Pulmonary artery endothelial cell (primary cell): ENCODE data around the gene DUOXA1. TPM values are rescaled to one million over a fixed set of nuclear protein-coding genes. Genes with fewer than 3 reads are reported as not detected.
"Not testable (repeated sequence)": the region's sequence is repeated elsewhere in the genome, so short reads cannot be mapped to it uniquely, and the experiment has no call there.

Experiments
- DNase-seq: peaks from one replicate; pipeline ENCODE4 v3.0.0-alpha.2; 2011; ENCODE audit warnings: low read depth, low spot score
- total RNA-seq: library from RNA; depleted of rRNA; stranded (reverse); fragments of >200 nt; gene quantifications from 2 replicates; pipeline ENCODE4 v1.2.3, GENCODE V29; 2014

Gene DUOXA1
- total RNA-seq, 1 donor from 2014 or later: not detected

DNA sequence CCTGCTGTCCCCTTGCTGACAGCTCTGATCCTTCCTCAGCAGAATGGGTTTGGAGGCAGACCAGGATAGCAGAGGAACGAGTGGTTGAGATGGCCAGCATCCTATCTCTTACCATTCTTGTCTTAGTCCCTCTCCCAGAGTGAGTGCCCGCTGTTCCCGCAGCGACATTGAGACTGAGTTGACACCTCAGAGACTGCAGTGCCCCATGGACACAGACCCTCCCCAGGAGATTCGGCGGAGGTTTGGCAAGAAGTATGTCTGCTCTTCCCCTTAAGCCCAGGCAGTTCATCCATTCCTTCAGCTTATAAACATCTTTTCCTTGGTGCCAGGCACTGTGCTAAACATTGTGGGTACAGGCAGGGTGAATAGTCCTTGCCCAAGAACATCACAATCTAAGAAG, 21.3 kb upstream of the DUOXA1 start:
- no peak for DNase-seq

DNA sequence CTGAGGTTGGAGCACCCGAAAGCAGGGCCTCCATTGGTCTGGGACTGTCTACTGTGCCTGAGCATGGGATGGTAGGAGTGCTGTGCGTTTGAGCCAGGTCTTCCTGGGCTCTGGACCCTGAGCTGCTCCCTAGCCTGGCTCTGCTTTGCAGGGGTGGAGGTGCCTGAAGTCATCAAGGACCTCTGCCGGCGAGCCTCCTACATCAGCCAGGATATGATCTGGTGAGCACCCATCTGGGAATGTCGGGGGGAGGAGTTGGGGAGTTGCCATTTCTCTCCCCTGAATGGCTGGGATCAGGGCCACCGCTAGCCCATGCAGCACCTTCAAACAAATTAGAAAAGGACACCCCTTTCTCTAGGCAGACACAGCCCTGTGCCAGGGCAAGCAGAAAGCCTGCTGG, 20.8 kb upstream of the DUOXA1 start:
- DNase-seq: no peak

GRCh38 chr15:45149060-45149459, 19.4 kb upstream of the DUOXA1 start:
- DNase-seq: no peak

DNA sequence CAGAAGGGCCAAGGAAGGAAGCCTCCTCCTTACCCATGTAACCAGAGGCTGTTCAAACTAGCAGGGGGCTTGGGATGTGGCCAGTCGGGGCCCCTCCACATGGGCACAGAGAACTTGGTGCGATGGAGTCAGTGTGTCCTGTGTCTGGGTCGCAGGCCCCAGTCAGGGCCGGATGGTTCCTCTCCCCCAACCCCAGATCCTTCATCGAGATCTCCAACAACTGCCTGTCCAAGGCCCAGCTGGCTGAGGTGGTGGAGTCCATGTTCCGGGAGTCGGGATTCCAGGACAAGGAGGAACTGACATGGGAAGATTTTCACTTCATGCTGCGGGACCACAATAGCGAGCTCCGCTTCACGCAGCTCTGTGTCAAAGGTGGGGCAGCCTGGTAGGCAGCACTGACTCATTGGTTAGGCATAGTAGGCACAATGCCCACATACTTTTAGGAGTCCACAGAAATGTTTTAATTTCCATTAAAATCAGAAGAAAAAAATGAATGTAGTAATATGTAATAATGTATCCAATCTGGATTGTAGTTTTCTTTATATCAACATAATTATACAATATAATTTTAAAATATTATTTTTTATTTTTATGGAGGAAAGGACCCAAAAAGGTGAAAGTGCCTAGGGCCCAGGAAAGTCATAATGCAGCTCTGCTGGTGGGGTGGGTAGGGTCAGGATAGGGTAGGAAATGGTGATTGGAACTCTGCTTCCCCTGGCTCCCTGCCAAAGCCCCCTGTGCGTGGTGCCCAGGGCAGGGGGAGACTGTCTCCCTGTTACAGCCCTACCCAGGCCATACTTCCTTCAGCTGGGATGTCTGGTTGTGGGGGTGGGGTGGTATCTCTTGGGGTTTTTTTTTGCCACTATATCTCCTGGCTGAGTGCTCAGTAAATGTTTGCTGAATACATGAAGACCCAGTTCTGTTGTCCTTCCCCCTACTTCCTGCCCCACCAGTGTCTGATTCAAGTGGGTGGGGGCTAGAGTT, 18.7 kb upstream of the DUOXA1 start:
- DNase-seq: no peak

DNA sequence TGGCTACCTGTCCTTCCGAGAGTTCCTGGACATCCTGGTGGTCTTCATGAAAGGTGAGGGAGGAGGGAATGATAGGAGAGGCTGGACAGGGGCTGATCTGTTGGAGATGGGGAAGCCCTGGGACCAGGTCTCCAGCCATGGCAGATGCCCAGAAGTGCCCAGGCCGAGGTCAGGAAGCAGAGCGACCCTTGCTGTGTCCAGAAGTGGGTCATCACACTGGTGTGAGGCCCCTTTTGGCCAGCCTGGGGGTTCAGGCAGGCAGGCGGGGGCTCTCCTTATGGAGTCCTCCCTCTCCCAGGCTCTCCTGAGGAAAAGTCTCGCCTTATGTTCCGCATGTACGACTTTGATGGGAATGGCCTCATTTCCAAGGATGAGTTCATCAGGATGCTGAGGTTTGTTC, 17.9 kb upstream of the DUOXA1 start:
- no peak for DNase-seq

DNA sequence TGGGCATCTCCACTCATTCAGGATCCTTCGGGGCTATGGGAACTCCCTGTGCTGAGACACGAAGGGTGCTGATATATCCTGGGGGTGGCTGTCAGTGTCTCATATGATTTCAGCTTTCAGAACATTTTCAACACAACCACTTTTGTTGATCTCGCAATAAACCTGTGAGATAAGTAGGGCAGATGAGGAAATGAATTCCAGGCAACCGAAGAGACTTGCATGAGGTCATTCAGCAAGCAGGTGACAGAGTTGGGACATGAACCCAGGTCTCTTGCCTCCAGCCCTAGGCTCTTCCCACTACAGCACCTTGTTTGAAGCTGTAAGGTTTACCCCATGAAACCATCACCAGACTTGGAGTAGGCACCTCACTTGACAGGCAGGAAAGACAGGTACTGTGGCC, 16.7 kb upstream of the DUOXA1 start:
- no peak for DNase-seq

- no peak for DNase-seq
Observed at GRCh38 chr15:45144775-45145174, 15.1 kb upstream of the DUOXA1 start.

DNA sequence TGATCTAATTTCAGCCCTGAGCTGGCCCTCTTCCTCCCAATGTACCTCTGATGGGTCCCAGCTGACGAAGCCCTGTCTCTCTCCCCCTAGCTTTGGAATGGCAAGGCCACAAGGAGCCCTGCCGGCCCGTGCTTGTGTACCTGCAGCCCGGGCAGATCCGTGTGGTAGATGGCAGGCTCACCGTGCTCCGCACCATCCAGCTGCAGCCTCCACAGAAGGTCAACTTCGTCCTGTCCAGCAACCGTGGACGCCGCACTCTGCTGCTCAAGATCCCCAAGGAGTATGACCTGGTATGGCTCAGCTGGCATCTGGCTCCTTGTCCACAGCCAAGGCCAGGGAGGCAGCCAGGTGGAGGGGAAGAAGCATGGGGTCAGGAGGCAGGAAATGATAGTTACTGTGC, 14.3 kb upstream of the DUOXA1 start:
- DNase-seq: no peak

DNA sequence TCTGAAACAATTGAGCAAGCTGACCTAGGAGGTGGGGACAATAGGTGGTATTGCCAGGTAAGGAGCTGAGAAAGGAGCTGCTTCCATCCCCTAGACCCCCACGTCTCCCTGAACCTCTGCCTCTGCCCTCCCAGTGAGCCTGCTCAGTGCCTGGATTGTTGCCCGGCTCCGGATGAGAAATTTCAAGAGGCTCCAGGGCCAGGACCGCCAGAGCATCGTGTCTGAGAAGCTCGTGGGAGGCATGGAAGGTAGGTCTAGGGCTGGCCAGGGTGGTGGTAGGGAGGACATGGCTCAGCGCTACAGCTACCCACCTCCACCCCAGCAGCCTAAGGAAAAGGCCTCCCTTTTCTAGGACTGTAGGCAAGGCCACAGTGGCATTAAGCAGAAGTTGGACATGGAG, 13.4 kb upstream of the DUOXA1 start:
- DNase-seq: no peak

- DNase-seq: no peak
Observed at GRCh38 chr15:45141386-45141785, 11.7 kb upstream of the DUOXA1 start.

GRCh38 chr15:45140557-45141250, 11.0 kb upstream of the DUOXA1 start:
- no peak for DNase-seq

- no peak for DNase-seq
Observed at GRCh38 chr15:45139770-45140169, 10.1 kb upstream of the DUOXA1 start.

GRCh38 chr15:45138814-45139765, 9.4 kb upstream of the DUOXA1 start:
- no peak for DNase-seq

- no peak for DNase-seq
Observed at GRCh38 chr15:45137703-45138102, 8.0 kb upstream of the DUOXA1 start.

DNA sequence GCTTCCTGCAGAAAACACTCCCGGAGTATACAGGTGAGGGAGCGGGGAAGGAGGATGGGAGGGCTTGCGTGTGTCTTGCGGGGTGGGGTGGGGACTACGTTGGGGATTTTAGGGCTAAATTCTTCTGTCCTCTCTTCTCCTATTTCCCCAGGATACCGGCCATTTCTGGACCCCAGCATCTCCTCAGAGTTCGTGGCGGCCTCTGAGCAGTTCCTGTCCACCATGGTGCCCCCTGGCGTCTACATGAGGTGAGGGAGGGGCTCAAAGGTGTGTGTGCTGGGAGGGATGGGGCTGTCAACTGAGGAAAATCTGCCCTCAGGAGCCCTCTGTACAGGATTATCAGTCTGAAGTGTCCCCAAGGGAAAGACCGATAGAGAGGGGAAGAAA, 6.7 kb upstream of the DUOXA1 start:
- DNase-seq: no peak

- DNase-seq: not testable (repeated sequence)
Observed at GRCh38 chr15:45135705-45136377, 6.2 kb upstream of the DUOXA1 start.

GRCh38 chr15:45134682-45135604, 5.3 kb upstream of the DUOXA1 start:
- DNase-seq: no peak

- no peak for DNase-seq
Observed at GRCh38 chr15:45134046-45134445, 4.4 kb upstream of the DUOXA1 start.

GRCh38 chr15:45133561-45133920, 3.9 kb upstream of the DUOXA1 start:
- no peak for DNase-seq
